ENCODE data around the gene ZNF891. TPM values are rescaled to one million over a fixed set of nuclear protein-coding genes. Genes with fewer than 3 reads are reported as not detected.

ZNF891 gene
- total and polyA plus RNA-seq, 8 donors = 1.6 to 8.5 (median 7.1) TPM

DNA sequence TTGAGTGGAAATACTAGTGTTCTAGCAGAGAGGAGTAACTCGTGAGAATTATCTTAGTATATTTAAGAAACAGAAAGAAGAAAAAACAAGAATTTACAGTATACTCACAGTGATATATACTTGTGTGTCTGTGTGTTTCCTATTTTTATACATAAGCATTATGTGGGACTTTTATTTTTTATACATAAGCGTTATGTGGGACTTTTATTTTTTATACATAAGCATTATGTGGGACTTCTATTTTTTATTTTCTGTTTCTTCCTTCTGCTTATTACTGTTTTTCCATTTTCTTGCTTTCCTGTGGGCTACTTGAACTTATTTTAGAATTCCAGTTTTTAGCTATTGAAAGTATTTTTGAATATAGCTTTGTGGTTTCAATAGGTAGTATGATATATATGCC lies 56.2 kb downstream of the ZNF891 start:
- Histone ChIP-seq H3K9me3 (peaks cover 0 to 100% of the 10 kb centered on the region in 2 donors), H3K36me3 (no peaks in the 10 kb centered on the region), H3K27me3 (no peaks in the 10 kb centered on the region), H3K4me1 (no peaks in the 10 kb centered on the region), H3K27ac (no peak overlapping the region), H3K4me3 (no peak overlapping the region)
- no peak for DNase-seq
- intact Hi-C loops (cut with DNase I) = no loop called here
- no peak for ATAC-seq
- TF ChIP-seq, protein P1, sequence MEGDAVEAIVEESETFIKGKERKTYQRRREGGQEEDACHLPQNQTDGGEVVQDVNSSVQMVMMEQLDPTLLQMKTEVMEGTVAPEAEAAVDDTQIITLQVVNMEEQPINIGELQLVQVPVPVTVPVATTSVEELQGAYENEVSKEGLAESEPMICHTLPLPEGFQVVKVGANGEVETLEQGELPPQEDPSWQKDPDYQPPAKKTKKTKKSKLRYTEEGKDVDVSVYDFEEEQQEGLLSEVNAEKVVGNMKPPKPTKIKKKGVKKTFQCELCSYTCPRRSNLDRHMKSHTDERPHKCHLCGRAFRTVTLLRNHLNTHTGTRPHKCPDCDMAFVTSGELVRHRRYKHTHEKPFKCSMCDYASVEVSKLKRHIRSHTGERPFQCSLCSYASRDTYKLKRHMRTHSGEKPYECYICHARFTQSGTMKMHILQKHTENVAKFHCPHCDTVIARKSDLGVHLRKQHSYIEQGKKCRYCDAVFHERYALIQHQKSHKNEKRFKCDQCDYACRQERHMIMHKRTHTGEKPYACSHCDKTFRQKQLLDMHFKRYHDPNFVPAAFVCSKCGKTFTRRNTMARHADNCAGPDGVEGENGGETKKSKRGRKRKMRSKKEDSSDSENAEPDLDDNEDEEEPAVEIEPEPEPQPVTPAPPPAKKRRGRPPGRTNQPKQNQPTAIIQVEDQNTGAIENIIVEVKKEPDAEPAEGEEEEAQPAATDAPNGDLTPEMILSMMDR (IDR thresholded peaks at IDR 0.05) = no peak

GRCh38 chr12:133063556-133063955 lies 66.5 kb downstream of the ZNF891 start:
- intact Hi-C loops (cut with DNase I) = no loop called here
- no peak for ATAC-seq

DNA sequence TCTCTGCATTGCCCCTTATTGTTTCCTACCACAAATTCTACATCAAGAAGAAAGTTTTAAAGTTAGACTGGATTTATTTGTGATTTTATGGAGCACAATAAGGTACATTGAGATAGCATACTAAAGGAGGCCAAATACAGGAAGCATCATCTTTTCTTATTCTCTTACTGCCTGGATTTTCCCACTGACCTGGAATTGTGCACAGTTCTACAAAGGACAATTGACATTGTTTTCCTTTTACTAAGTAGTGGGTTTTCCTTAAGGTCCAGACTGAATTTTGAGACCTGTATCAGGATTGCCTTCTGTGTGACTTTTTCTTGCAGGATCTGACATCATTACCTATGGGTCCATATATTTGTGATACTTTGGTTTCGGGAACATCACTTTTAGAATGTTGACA lies 68.1 kb downstream of the ZNF891 start:
- H3K36me3 ChIP-seq = peaks cover 0 to 34% of the 10 kb centered on the region in 2 donors
- no peaks in the 10 kb centered on the region for H3K27me3 ChIP-seq
- TF ChIP-seq, protein P1 (IDR thresholded peaks at IDR 0.05) = no peak
- ATAC-seq (no peak), DNase-seq (no peak)
- H3K4me1 ChIP-seq = no peaks in the 10 kb centered on the region
- no peak overlapping the region for H3K4me3 ChIP-seq
- peaks cover 79 to 99% of the 10 kb centered on the region in 2 donors for H3K9me3 ChIP-seq
- intact Hi-C loops (cut with DNase I) = no loop called here
- H3K27ac ChIP-seq = no peak overlapping the region

More at GRCh38 chr12:133063556-133063955, 66.5 kb downstream of the ZNF891 start:
- Histone ChIP-seq H3K9me3 (peaks cover 65 to 99% of the 10 kb centered on the region in 2 donors), H3K27ac (no peak overlapping the region), H3K4me1 (no peaks in the 10 kb centered on the region), H3K4me3 (no peak overlapping the region), H3K27me3 (no peaks in the 10 kb centered on the region), H3K36me3 (peaks cover 0 to 18% of the 10 kb centered on the region in 2 donors)
- DNase-seq = no peak
- TF ChIP-seq, protein P1 (IDR thresholded peaks at IDR 0.05) = no peak

DNA sequence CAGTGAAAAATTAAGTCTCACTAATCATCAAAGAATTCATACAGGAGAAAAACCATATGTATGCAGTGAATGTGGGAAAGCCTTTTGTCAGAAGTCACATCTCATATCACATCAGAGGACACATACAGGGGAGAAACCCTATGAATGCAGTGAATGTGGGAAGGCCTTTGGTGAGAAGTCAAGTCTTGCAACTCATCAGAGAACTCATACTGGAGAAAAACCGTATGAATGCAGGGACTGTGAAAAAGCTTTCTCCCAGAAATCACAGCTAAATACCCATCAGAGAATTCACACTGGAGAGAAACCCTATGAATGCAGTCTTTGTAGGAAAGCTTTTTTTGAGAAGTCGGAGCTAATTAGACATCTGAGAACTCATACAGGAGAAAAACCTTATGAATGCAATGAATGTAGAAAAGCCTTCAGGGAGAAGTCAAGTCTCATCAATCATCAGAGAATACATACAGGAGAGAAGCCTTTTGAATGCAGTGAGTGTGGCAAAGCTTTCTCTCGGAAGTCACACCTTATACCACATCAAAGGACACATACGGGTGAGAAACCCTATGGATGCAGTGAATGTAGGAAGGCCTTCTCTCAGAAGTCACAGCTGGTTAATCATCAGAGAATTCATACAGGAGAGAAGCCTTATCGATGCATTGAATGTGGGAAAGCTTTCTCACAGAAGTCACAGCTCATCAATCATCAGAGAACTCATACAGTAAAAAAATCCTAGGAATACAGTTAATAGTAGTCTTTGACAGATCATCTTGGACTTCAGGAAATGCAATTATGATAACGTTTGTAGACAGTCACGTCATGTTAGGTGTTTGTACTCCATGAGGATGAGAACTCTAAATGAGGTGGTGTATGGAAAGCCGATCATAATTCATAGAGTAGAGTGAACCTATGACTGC lies 71.6 kb downstream of the ZNF891 start:
- Histone ChIP-seq H3K27ac (no peak overlapping the region), H3K36me3 (peaks cover 4 to 69% of the 10 kb centered on the region in 2 donors), H3K27me3 (no peaks in the 10 kb centered on the region), H3K9me3 (peaks cover 65 to 100% of the 10 kb centered on the region in 2 donors), H3K4me3 (no peak overlapping the region), H3K4me1 (no peaks in the 10 kb centered on the region)
- intact Hi-C loops (cut with DNase I) = no loop called here
- ATAC-seq (no peak), DNase-seq (no peak)
- TF ChIP-seq, protein P1 (IDR thresholded peaks at IDR 0.05) = no peak

GRCh38 chr12:133057446-133057845 lies 72.6 kb downstream of the ZNF891 start:
- Histone ChIP-seq H3K36me3 (peaks cover 4 to 69% of the 10 kb centered on the region in 2 donors), H3K27ac (no peak overlapping the region), H3K9me3 (peaks cover 59 to 100% of the 10 kb centered on the region in 2 donors), H3K27me3 (no peaks in the 10 kb centered on the region), H3K4me3 (no peak overlapping the region), H3K4me1 (no peaks in the 10 kb centered on the region)
- TF ChIP-seq, protein P1 (IDR thresholded peaks at IDR 0.05) = no peak
- intact Hi-C loops (cut with DNase I) = no loop called here
- DNase-seq = no peak
- ATAC-seq = no peak
